HG02642 (cell line): ENCODE data around the gene HPCAL1.

ENCODE experiments used
- ATAC-seq: cut with Tn5 transposase; IDR thresholded peaks from one replicate; pipeline ENCODE4 v1.9.1; 2021; ENCODE audit warnings: mild to moderate bottlenecking; ENCODE audit not compliant: unreplicated experiment, poor library complexity

Gene HPCAL1

GRCh38 chr2:10471955-10472354, 169.3 kb downstream of the HPCAL1 start:
- no peak for ATAC-seq

GRCh38 chr2:10473121-10473756, 170.5 kb downstream of the HPCAL1 start:
- no peak for ATAC-seq

- ATAC-seq = no peak
These were observed 172.6 kb downstream of the HPCAL1 start for GRCh38 chr2:10475221-10475722.

GRCh38 chr2:10475811-10476660, 173.3 kb downstream of the HPCAL1 start:
- ATAC-seq = no peak

DNA sequence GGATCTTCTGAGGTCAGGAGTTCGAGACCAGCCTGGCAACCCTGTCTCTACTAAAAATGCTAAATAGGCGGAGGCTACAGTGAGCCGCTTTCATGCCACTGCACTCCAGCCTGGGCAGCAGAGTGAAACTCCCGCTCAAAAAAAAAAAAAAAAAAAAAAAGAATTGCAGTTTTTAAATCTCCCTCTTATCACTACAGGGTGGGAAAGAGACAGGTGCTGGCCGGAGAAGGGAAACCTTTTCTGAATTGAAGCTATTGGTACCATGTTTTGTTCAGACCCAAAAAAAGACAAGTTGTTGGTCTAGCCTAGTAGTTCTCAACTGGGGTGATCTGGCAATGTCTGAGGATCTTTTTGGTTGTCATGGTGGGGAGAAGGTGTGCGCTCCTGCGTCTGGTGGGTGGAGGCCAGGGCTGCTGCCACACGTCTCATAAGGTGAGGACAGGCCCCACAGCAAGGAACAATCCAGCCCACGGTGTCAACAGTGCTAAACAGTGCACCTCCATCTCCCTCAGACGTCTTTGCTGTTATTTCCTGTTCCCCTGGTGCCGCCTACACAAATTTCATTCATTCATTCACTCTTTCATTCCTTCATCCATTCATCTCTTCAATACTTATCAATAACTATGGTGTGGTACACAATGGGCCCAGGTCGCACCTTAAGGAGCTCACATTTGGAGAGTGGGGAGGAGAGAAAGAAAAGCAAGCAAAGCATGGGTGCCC, 174.2 kb downstream of the HPCAL1 start:
- ATAC-seq = no peak
